ENCODE data around the gene ZDHHC17. TPM values are rescaled to one million over a fixed set of nuclear protein-coding genes. Genes with fewer than 3 reads are reported as not detected.

Gene ZDHHC17
- total RNA-seq, 1 experiment from 2014 or later: 26.3 TPM

DNA sequence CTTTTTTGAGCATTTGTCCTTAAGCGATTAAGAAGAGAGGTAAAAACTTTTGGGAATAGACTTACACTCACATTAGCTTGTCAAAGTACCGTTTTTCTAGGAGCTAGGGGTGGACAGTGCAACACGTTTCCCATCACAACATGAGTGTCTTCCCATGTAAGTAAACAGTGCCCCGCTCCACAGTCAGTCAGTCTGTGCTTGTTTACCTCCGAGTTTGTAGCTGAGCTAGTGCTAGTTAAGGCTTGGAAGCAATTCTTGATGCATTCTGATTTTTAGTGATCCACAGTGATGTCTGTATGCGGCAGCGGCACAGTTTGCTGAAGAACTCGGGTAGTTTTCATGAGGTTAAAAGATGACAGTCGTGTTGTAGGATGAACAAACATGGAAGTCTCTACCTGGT, 941 bp downstream of the ZDHHC17 start:
- Histone ChIP-seq H3K4me3 (ENCODE audit: low read depth in 2 of 2, low read length in 2 of 2) (peak overlapping the region; percentile 76 to 81), H3K9me3 (ENCODE audit: control insufficient read depth, insufficient read depth, low read depth, low read length) (no peaks in the 10 kb centered on the region), H3K27me3 (ENCODE audit: control insufficient read depth, insufficient read depth, low read length) (no peaks in the 10 kb centered on the region), H3K36me3 (ENCODE audit: control insufficient read depth, insufficient read depth, low read length) (no peaks in the 10 kb centered on the region; the same call in 1 of the 2 replicates), H3K4me1 (ENCODE audit: control insufficient read depth, insufficient read depth, low read length) (peaks cover 5% of the 10 kb centered on the region; the same call in 1 of the 2 replicates), H3K27ac (ENCODE audit: low read length) (peak overlapping the region; percentile 86)
- ATAC-seq (no peak), DNase-seq (ENCODE audit: low read depth, low spot score) (no peak)
- in situ Hi-C loops (cut with HindIII; ENCODE audit: low pct_unique_long_range_greater_than_20kb, low sequenced_read_pairs) (no loop called here), intact Hi-C loops (cut with micrococcal nuclease; ENCODE audit: unreplicated experiment) (no loop called here)
- no TSS peak for BruUV-seq (replicated peaks)
- ChIA-PET CTCF (no interaction called here), POLR2A (no interaction called here)
- TF ChIP-seq POLR2AphosphoS5 (IDR thresholded peaks at IDR 0.05; ENCODE audit: low read depth, low read length) (no peak), TCF7L2 (IDR thresholded peaks at IDR 0.05; ENCODE audit: low read depth, low read length) (no peak), SIN3A (IDR thresholded peaks at IDR 0.05; ENCODE audit: borderline replicate concordance, insufficient read depth, low read depth, low read length) (no peak), REST (IDR thresholded peaks at IDR 0.05; ENCODE audit: insufficient read depth in 1 of 2, low read depth in 2 of 2, low read length in 1 of 2) (no peak)
- TF ChIP-seq, protein P1, sequence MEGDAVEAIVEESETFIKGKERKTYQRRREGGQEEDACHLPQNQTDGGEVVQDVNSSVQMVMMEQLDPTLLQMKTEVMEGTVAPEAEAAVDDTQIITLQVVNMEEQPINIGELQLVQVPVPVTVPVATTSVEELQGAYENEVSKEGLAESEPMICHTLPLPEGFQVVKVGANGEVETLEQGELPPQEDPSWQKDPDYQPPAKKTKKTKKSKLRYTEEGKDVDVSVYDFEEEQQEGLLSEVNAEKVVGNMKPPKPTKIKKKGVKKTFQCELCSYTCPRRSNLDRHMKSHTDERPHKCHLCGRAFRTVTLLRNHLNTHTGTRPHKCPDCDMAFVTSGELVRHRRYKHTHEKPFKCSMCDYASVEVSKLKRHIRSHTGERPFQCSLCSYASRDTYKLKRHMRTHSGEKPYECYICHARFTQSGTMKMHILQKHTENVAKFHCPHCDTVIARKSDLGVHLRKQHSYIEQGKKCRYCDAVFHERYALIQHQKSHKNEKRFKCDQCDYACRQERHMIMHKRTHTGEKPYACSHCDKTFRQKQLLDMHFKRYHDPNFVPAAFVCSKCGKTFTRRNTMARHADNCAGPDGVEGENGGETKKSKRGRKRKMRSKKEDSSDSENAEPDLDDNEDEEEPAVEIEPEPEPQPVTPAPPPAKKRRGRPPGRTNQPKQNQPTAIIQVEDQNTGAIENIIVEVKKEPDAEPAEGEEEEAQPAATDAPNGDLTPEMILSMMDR (IDR thresholded peaks at IDR 0.05): no peak

- POLR2A ChIA-PET: no interaction called here
- Histone ChIP-seq H3K4me1 (ENCODE audit: control insufficient read depth, insufficient read depth, low read length) (peaks cover 5% of the 10 kb centered on the region; the same call in 1 of the 2 replicates), H3K36me3 (ENCODE audit: control insufficient read depth, insufficient read depth, low read length) (no peaks in the 10 kb centered on the region; the same call in 1 of the 2 replicates), H3K27me3 (ENCODE audit: control insufficient read depth, insufficient read depth, low read length) (no peaks in the 10 kb centered on the region), H3K4me3 (ENCODE audit: low read depth in 2 of 2, low read length in 2 of 2) (peak overlapping the region; percentile 76 to 81; a peak in 3 of 4 replicates), H3K9me3 (ENCODE audit: control insufficient read depth, insufficient read depth, low read depth, low read length) (no peaks in the 10 kb centered on the region), H3K27ac (ENCODE audit: low read length) (no peak overlapping the region; the same call in 1 of the 2 replicates)
- TF ChIP-seq, protein P1 (IDR thresholded peaks at IDR 0.05): no peak
- no peak for TF ChIP-seq TCF7L2 (IDR thresholded peaks at IDR 0.05; ENCODE audit: low read depth, low read length)
- TF ChIP-seq POLR2AphosphoS5 (IDR thresholded peaks at IDR 0.05; ENCODE audit: low read depth, low read length): no peak
- no peak for TF ChIP-seq SIN3A (IDR thresholded peaks at IDR 0.05; ENCODE audit: borderline replicate concordance, insufficient read depth, low read depth, low read length)
- TF ChIP-seq REST (IDR thresholded peaks at IDR 0.05; ENCODE audit: insufficient read depth in 1 of 2, low read depth in 2 of 2, low read length in 1 of 2): no peak
- no peak for DNase-seq (ENCODE audit: low read depth, low spot score)
- in situ Hi-C loops (cut with HindIII; ENCODE audit: low pct_unique_long_range_greater_than_20kb, low sequenced_read_pairs): no loop called here
- ATAC-seq: no peak
- intact Hi-C loops (cut with micrococcal nuclease; ENCODE audit: unreplicated experiment): no loop called here
- no TSS peak for BruUV-seq (replicated peaks)
- CTCF ChIA-PET: no interaction called here
These were observed 1.7 kb downstream of the ZDHHC17 start for GRCh38 chr12:76765598-76765997.

Data from Panc1 (cell line).